ENCODE measurements around the gene ITGB6. TPM values are rescaled to one million over a fixed set of nuclear protein-coding genes. Genes with fewer than 3 reads are reported as not detected.

Gene ITGB6
- total and polyA plus RNA-seq, 4 experiments from 2014 or later, result not detected

DNA sequence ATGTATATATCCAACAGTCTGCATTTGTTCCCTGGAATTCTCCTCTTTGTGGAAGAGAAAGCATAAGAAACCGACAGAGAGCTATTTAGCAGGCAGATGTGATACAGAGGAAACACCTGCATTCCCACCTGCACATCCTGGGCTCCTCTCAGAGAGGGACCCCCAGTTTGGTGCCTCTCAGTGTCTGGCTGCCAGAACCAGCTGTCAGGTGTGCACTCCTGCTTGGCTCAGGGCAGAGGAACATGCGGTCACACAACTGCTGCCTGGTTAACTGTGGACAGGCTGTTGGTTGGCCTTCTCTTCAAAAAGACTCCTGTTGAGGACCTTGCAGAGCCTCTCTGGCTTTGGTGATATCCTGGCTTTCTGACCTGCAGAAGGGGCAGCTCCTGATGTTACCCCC is 54.6 kb downstream of the ITGB6 start:
- intact Hi-C loops (cut with micrococcal nuclease), result no loop called here
- POLR2A ChIA-PET (ENCODE audit: partially characterized antibody), result no interaction called here

DNA sequence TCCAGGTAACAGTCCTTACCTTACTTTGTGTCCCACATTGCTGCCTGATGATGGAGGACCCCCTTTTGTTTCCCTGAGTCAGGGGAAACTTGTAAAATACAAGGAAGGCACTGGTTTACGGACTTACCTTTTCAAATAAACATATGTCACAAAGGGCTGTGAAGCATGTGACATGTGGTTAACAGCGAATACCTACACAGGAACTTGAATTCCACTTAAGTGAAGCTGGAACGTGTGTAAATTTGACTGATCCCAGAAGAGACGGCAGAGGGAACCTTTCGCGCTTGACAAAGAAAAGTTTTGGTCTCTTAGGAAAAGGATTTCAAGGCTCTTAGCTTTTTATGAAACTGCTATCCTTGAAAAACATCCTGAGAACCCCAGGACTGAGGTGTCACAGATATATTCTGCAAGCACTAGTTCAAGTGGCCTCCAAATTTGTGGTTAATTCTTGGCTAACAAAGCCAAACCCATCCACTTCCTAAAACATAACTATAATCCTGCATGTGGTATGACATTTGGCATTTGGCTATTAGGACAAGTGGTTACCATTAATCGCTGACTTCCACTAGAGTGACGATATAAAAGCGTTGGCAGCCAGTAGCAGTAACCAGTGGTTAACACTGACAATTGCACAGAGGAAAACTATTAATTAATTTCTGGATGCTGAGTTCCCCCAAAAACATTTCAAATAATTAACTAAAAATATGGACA is 55.6 kb downstream of the ITGB6 start:
- H3K27ac Mint-ChIP-seq, result no peak overlapping the region
- peaks cover 0 to 10% (median 0%) of the 10 kb centered on the region in 4 donors for H3K4me1 Mint-ChIP-seq
- CTCF ChIA-PET (ENCODE audit: partially characterized antibody), result no interaction called here
- H3K9me3 ChIP-seq (ENCODE audit: control insufficient read depth in 1 of 2, low read length in 2 of 2), result no peaks in the 10 kb centered on the region
- no peaks in the 10 kb centered on the region for H3K9me3 Mint-ChIP-seq
- no peak overlapping the region for H3K4me3 Mint-ChIP-seq
- no peaks in the 10 kb centered on the region for H3K36me3 Mint-ChIP-seq
- H3K4me1 ChIP-seq (ENCODE audit: insufficient read depth, low read length), result no peaks in the 10 kb centered on the region
- DNase-seq, result no peak
- H3K27me3 Mint-ChIP-seq, result peaks cover 9 to 24% of the 10 kb centered on the region in 2 donors
- H3K4me3 ChIP-seq (ENCODE audit: low read length in 2 of 2), result no peak overlapping the region
- intact Hi-C loops (cut with micrococcal nuclease), result no loop called here
- peaks cover 4% of the 10 kb centered on the region for H3K27me3 ChIP-seq (ENCODE audit: insufficient read depth, low read length)
- no peak overlapping the region for H3K27ac ChIP-seq (ENCODE audit: low read depth, low read length)
- POLR2A ChIA-PET (ENCODE audit: partially characterized antibody), result no interaction called here
- H3K36me3 ChIP-seq (ENCODE audit: insufficient read depth, low read length), result no peaks in the 10 kb centered on the region

More for the DNA sequence above, 54.6 kb downstream of the ITGB6 start:
- CTCF ChIA-PET (ENCODE audit: partially characterized antibody), result interaction anchor here (1.5 kb wide), 1 partner anchor 64 kb away, joined by 3 read pairs; no protein-coding TSS in a partner anchor
- Mint-ChIP-seq H3K36me3 (no peaks in the 10 kb centered on the region), H3K4me1 (peaks cover 0 to 10% (median 0%) of the 10 kb centered on the region in 4 donors), H3K27ac (no peak overlapping the region), H3K9me3 (no peaks in the 10 kb centered on the region), H3K4me3 (no peak overlapping the region), H3K27me3 (peaks cover 6 to 22% of the 10 kb centered on the region in 2 donors)
- Histone ChIP-seq H3K36me3 (ENCODE audit: insufficient read depth, low read length) (no peaks in the 10 kb centered on the region), H3K9me3 (ENCODE audit: control insufficient read depth in 1 of 2, low read length in 2 of 2) (no peaks in the 10 kb centered on the region), H3K4me3 (ENCODE audit: low read length in 2 of 2) (no peak overlapping the region), H3K4me1 (ENCODE audit: insufficient read depth, low read length) (no peaks in the 10 kb centered on the region), H3K27me3 (ENCODE audit: insufficient read depth, low read length) (peaks cover 4% of the 10 kb centered on the region), H3K27ac (ENCODE audit: low read depth, low read length) (no peak overlapping the region)
- DNase-seq, result no peak

DNA sequence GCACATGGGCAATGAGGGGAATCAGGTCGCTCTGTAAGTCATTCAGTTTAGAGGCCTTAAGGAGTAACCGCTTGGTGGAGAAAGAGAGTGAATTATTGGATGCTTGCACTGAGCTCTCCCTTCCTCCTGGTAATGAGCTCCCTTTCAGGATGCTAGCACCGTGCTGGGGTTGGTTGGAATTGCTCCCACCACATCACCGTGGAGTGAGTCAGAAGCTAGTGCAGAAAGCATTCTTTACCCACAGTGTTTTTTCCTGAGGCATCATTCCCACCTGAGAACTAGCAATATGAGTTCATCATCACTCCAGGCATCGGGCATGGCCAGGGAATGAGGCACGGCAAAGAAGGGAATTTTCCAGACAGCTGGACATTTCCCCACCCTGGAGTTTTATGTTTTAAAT is 57.6 kb downstream of the ITGB6 start:
- Mint-ChIP-seq H3K4me1 (no peaks in the 10 kb centered on the region), H3K27me3 (peaks cover 6 to 21% of the 10 kb centered on the region in 2 donors), H3K9me3 (no peaks in the 10 kb centered on the region), H3K36me3 (no peaks in the 10 kb centered on the region), H3K4me3 (no peak overlapping the region), H3K27ac (peak overlapping the region in 1 of 7 donors; percentile 14)
- ChIA-PET CTCF (ENCODE audit: partially characterized antibody) (no interaction called here), POLR2A (ENCODE audit: partially characterized antibody) (no interaction called here)
- intact Hi-C loops (cut with micrococcal nuclease), result no loop called here
- Histone ChIP-seq H3K27me3 (ENCODE audit: insufficient read depth, low read length) (peaks cover 4% of the 10 kb centered on the region), H3K9me3 (ENCODE audit: control insufficient read depth in 1 of 2, low read length in 2 of 2) (no peaks in the 10 kb centered on the region), H3K4me3 (ENCODE audit: low read length in 2 of 2) (no peak overlapping the region), H3K27ac (ENCODE audit: low read depth, low read length) (no peak overlapping the region), H3K4me1 (ENCODE audit: insufficient read depth, low read length) (no peaks in the 10 kb centered on the region), H3K36me3 (ENCODE audit: insufficient read depth, low read length) (no peaks in the 10 kb centered on the region)
- no peak for DNase-seq

DNA sequence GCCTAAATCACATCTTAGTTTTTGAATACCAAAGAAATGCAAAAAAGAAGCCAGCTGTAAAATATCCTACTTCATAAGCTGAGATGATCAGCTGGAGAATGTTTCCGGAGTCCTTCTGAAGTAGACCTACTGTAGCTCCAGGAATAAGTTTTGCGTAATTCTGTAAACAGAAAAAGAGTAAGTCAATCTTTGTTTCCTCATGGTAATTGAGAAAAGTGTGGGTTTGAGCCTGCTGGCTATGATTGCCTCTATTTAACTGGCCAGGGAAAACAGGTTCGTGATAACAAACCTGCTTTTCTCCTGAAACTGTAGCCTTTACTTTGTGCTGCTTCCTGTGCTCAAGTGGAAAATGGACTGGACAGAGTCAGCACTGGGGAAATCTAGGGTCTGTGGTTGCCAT is 58.2 kb downstream of the ITGB6 start:
- Histone ChIP-seq H3K9me3 (ENCODE audit: control insufficient read depth in 1 of 2, low read length in 2 of 2) (no peaks in the 10 kb centered on the region), H3K4me3 (ENCODE audit: low read length in 2 of 2) (no peak overlapping the region), H3K4me1 (ENCODE audit: insufficient read depth, low read length) (no peaks in the 10 kb centered on the region), H3K27me3 (ENCODE audit: insufficient read depth, low read length) (peaks cover 4% of the 10 kb centered on the region), H3K27ac (ENCODE audit: low read depth, low read length) (no peak overlapping the region), H3K36me3 (ENCODE audit: insufficient read depth, low read length) (no peaks in the 10 kb centered on the region)
- POLR2A ChIA-PET (ENCODE audit: partially characterized antibody), result no interaction called here
- intact Hi-C loops (cut with micrococcal nuclease), result no loop called here
- CTCF ChIA-PET (ENCODE audit: partially characterized antibody), result no interaction called here
- DNase-seq, result no peak
- Mint-ChIP-seq H3K4me3 (no peak overlapping the region), H3K27me3 (peaks cover 6 to 21% of the 10 kb centered on the region in 2 donors), H3K27ac (no peak overlapping the region), H3K36me3 (no peaks in the 10 kb centered on the region), H3K4me1 (no peaks in the 10 kb centered on the region), H3K9me3 (no peaks in the 10 kb centered on the region)

DNA sequence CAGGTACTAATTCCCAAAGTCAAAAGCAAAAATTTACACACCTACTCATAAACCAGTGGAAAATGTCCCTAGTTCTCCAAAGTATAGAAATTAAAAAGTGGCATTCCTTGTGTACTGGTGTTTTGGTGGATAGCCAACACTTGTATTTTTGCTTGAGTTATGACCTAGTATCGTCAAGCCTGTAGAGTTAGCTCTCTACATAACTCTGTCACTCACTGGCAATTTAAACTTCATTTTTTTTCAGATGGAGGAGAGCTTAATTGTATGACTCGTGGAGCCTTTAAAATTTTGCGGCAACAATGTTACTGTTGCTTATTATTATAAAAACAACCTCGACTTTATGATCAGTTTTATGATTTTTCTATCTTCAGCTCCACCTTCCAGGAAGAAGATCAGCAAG is 58.7 kb downstream of the ITGB6 start:
- Mint-ChIP-seq H3K4me3 (no peak overlapping the region), H3K9me3 (no peaks in the 10 kb centered on the region), H3K27me3 (peaks cover 6 to 19% of the 10 kb centered on the region in 2 donors), H3K36me3 (no peaks in the 10 kb centered on the region), H3K27ac (no peak overlapping the region), H3K4me1 (no peaks in the 10 kb centered on the region)
- Histone ChIP-seq H3K36me3 (ENCODE audit: insufficient read depth, low read length) (no peaks in the 10 kb centered on the region), H3K4me3 (ENCODE audit: low read length in 2 of 2) (no peak overlapping the region), H3K4me1 (ENCODE audit: insufficient read depth, low read length) (no peaks in the 10 kb centered on the region), H3K27me3 (ENCODE audit: insufficient read depth, low read length) (peaks cover 4% of the 10 kb centered on the region), H3K27ac (ENCODE audit: low read depth, low read length) (no peak overlapping the region), H3K9me3 (ENCODE audit: control insufficient read depth in 1 of 2, low read length in 2 of 2) (no peaks in the 10 kb centered on the region)
- no peak for DNase-seq
- POLR2A ChIA-PET (ENCODE audit: partially characterized antibody), result no interaction called here
- intact Hi-C loops (cut with micrococcal nuclease), result no loop called here
- CTCF ChIA-PET (ENCODE audit: partially characterized antibody), result no interaction called here

GRCh38 chr2:160140471-160140870 is 59.6 kb downstream of the ITGB6 start:
- DNase-seq, result no peak
- Histone ChIP-seq H3K9me3 (ENCODE audit: control insufficient read depth in 1 of 2, low read length in 2 of 2) (no peaks in the 10 kb centered on the region), H3K4me3 (ENCODE audit: low read length in 2 of 2) (no peak overlapping the region), H3K36me3 (ENCODE audit: insufficient read depth, low read length) (no peaks in the 10 kb centered on the region), H3K4me1 (ENCODE audit: insufficient read depth, low read length) (no peaks in the 10 kb centered on the region), H3K27me3 (ENCODE audit: insufficient read depth, low read length) (no peaks in the 10 kb centered on the region), H3K27ac (ENCODE audit: low read depth, low read length) (no peak overlapping the region)
- Mint-ChIP-seq H3K4me1 (no peaks in the 10 kb centered on the region), H3K27me3 (peaks cover 6 to 15% of the 10 kb centered on the region in 2 donors), H3K9me3 (peaks cover 0 to 2% (median 0%) of the 10 kb centered on the region in 8 donors), H3K4me3 (no peak overlapping the region), H3K27ac (no peak overlapping the region), H3K36me3 (no peaks in the 10 kb centered on the region)
- ChIA-PET POLR2A (ENCODE audit: partially characterized antibody) (no interaction called here), CTCF (ENCODE audit: partially characterized antibody) (no interaction called here)
- intact Hi-C loops (cut with micrococcal nuclease), result no loop called here

GRCh38 chr2:160139991-160140390 is 60.1 kb downstream of the ITGB6 start:
- DNase-seq, result no peak
- intact Hi-C loops (cut with micrococcal nuclease), result no loop called here
- Mint-ChIP-seq H3K27ac (no peak overlapping the region), H3K4me3 (no peak overlapping the region), H3K9me3 (peaks cover 0 to 2% (median 0%) of the 10 kb centered on the region in 8 donors), H3K4me1 (no peaks in the 10 kb centered on the region), H3K27me3 (peaks cover 4 to 10% of the 10 kb centered on the region in 2 donors), H3K36me3 (no peaks in the 10 kb centered on the region)
- ChIA-PET CTCF (ENCODE audit: partially characterized antibody) (no interaction called here), POLR2A (ENCODE audit: partially characterized antibody) (no interaction called here)
- no peaks in the 10 kb centered on the region for H3K9me3 ChIP-seq (ENCODE audit: control insufficient read depth in 1 of 2, low read length in 2 of 2)
- no peak overlapping the region for H3K4me3 ChIP-seq (ENCODE audit: low read length in 2 of 2)
- no peaks in the 10 kb centered on the region for H3K36me3 ChIP-seq (ENCODE audit: insufficient read depth, low read length)
- H3K27ac ChIP-seq (ENCODE audit: low read depth, low read length), result no peak overlapping the region
- H3K4me1 ChIP-seq (ENCODE audit: insufficient read depth, low read length), result no peaks in the 10 kb centered on the region
- no peaks in the 10 kb centered on the region for H3K27me3 ChIP-seq (ENCODE audit: insufficient read depth, low read length)

Measured in CD4-positive, alpha-beta memory T cell (primary cell).